ENCODE data around the gene COL26A1.
"Not testable (repeated sequence)": the region's sequence is repeated elsewhere in the genome, so short reads cannot be mapped to it uniquely, and the experiment has no call there.

The COL26A1 gene

GRCh38 chr7:101402081-101402779, 39.6 kb downstream of the COL26A1 start:
- DNase-seq (ENCODE audit: low read depth, low spot score) = no peak

- DNase-seq (ENCODE audit: low read depth, low spot score) = no peak
Measured at GRCh38 chr7:101402835-101403234, 40.2 kb downstream of the COL26A1 start.

GRCh38 chr7:101405474-101406067, 42.9 kb downstream of the COL26A1 start:
- no peak for DNase-seq (ENCODE audit: low read depth, low spot score)

- peak; percentile 16 for DNase-seq (ENCODE audit: low read depth, low spot score)
Measured at GRCh38 chr7:101410743-101411507, 48.2 kb downstream of the COL26A1 start.

- no peak for DNase-seq (ENCODE audit: low read depth, low spot score)
Measured at GRCh38 chr7:101411508-101411874, 48.8 kb downstream of the COL26A1 start.

GRCh38 chr7:101412976-101413375, 50.3 kb downstream of the COL26A1 start:
- no peak for DNase-seq (ENCODE audit: low read depth, low spot score)

- no peak for DNase-seq (ENCODE audit: low read depth, low spot score)
Measured at GRCh38 chr7:101418694-101419093, 56.0 kb downstream of the COL26A1 start.

GRCh38 chr7:101419831-101420230, 57.2 kb downstream of the COL26A1 start:
- no peak for DNase-seq (ENCODE audit: low read depth, low spot score)

GRCh38 chr7:101420436-101420835, 57.8 kb downstream of the COL26A1 start:
- DNase-seq (ENCODE audit: low read depth, low spot score) = no peak

- no peak for DNase-seq (ENCODE audit: low read depth, low spot score)
Measured at GRCh38 chr7:101422356-101423195, 59.9 kb downstream of the COL26A1 start.

GRCh38 chr7:101426303-101427011, 63.8 kb downstream of the COL26A1 start:
- no peak for DNase-seq (ENCODE audit: low read depth, low spot score)

- DNase-seq (ENCODE audit: low read depth, low spot score) = no peak
Measured at GRCh38 chr7:101428093-101428866, 65.6 kb downstream of the COL26A1 start.

- no peak for DNase-seq (ENCODE audit: low read depth, low spot score)
Measured at GRCh38 chr7:101432316-101432715, 69.6 kb downstream of the COL26A1 start.

GRCh38 chr7:101433688-101434087, 71.0 kb downstream of the COL26A1 start:
- DNase-seq (ENCODE audit: low read depth, low spot score) = no peak

- not testable (repeated sequence) for DNase-seq (ENCODE audit: low read depth, low spot score)
Measured at GRCh38 chr7:101434155-101434554, 71.5 kb downstream of the COL26A1 start.

- DNase-seq (ENCODE audit: low read depth, low spot score) = no peak
Measured at GRCh38 chr7:101435461-101436220, 73.0 kb downstream of the COL26A1 start.

GRCh38 chr7:101436221-101436735, 73.6 kb downstream of the COL26A1 start:
- no peak for DNase-seq (ENCODE audit: low read depth, low spot score)

- no peak for DNase-seq (ENCODE audit: low read depth, low spot score)
Measured at GRCh38 chr7:101436857-101437576, 74.3 kb downstream of the COL26A1 start.

GRCh38 chr7:101441890-101442289, 79.2 kb downstream of the COL26A1 start:
- DNase-seq (ENCODE audit: low read depth, low spot score) = no peak
